Neuronal stem cell (in vitro differentiated cells): ENCODE data around the gene PLCB2.
A peak's percentile ranks its signal among the peaks of the same experiment; 100 is the strongest.

Source experiments
- DNase-seq: peaks from one replicate; pipeline ENCODE4 v3.0.0-alpha.2; 2013; ENCODE audit warnings: low spot score
- H2AFZ ChIP-seq: one replicate; pipeline ENCODE4 v1.6.1; 2013; ENCODE audit warnings: mild to moderate bottlenecking, low read length, inconsistent platforms
- H2AK5ac ChIP-seq: 2 replicates; pipeline ENCODE4 v1.6.1; 2013; ENCODE audit warnings: low read depth, mild to moderate bottlenecking, inconsistent platforms, low read length, moderate library complexity, mixed read lengths
- H2BK120ac ChIP-seq: 2 replicates; pipeline ENCODE4 v1.6.1; 2013; ENCODE audit warnings: low read depth, mild to moderate bottlenecking, inconsistent platforms, low read length, moderate library complexity, mixed read lengths
- H2BK12ac ChIP-seq: one replicate; pipeline ENCODE4 v1.6.1; 2013; ENCODE audit warnings: low read length, inconsistent platforms
- H2BK15ac ChIP-seq: 2 replicates; pipeline ENCODE4 v1.6.1; 2013; ENCODE audit warnings: mild to moderate bottlenecking, low read length, inconsistent platforms, mixed read lengths
- H2BK5ac ChIP-seq: one replicate; pipeline ENCODE4 v1.6.1; 2013; ENCODE audit warnings: inconsistent platforms, mild to moderate bottlenecking, low read length, moderate library complexity
- H3K14ac ChIP-seq: one replicate; pipeline ENCODE4 v1.6.1; 2013; ENCODE audit warnings: low read length, inconsistent platforms
- H3K18ac ChIP-seq: 2 replicates; pipeline ENCODE4 v1.6.1; 2013; ENCODE audit warnings: low read length, inconsistent platforms
- H3K23ac ChIP-seq: 2 replicates; pipeline ENCODE4 v1.6.1; 2013; ENCODE audit warnings: low read depth, mild to moderate bottlenecking, mixed read lengths, low read length, inconsistent platforms; ENCODE audit not compliant: poor library complexity
- H3K27ac ChIP-seq: replicated peaks from 3 replicates; pipeline ENCODE4 v1.5.1; 2013; ENCODE audit warnings: low read length, inconsistent platforms
- H3K27me3 ChIP-seq, 3 experiments: 2 replicates each; pipeline ENCODE4 v1.6.1; 2013; ENCODE audit warnings: low read length in 3 of 3, mild to moderate bottlenecking in 2 of 3, inconsistent platforms in 1 of 3, low read depth in 1 of 3, mixed read lengths in 1 of 3, moderate library complexity in 1 of 3; ENCODE audit not compliant: control insufficient read depth in 3 of 3, insufficient read depth in 3 of 3
- H3K36me3 ChIP-seq, 2 donors: replicated peaks in 1 of 2; 2 replicates each; pipeline ENCODE4 v1.6.1; 2013; ENCODE audit warnings: low read length in 2 of 2; ENCODE audit not compliant: control insufficient read depth in 2 of 2, insufficient read depth in 2 of 2
- H3K4ac ChIP-seq: 2 replicates; pipeline ENCODE4 v1.6.1; 2013; ENCODE audit warnings: inconsistent platforms, mild to moderate bottlenecking, low read length, moderate library complexity
- H3K4me1 ChIP-seq, 2 donors: 1 replicate in 1 of 2; 2 replicates in 1 of 2; pipeline ENCODE4 v1.6.1; 2013; ENCODE audit warnings: low read length in 2 of 2, low read depth in 1 of 2; ENCODE audit not compliant: control insufficient read depth in 2 of 2, insufficient read depth in 1 of 2
- H3K4me2 ChIP-seq: one replicate; pipeline ENCODE4 v1.6.1; 2013; ENCODE audit warnings: mild to moderate bottlenecking, low read length, inconsistent platforms; ENCODE audit not compliant: insufficient read depth, poor library complexity, severe bottlenecking
- H3K4me3 ChIP-seq, 2 donors: 2 replicates each; pipeline ENCODE4 v1.5.1; 2013; ENCODE audit warnings: low read length in 2 of 2, mild to moderate bottlenecking in 2 of 2, inconsistent platforms in 1 of 2, moderate library complexity in 1 of 2
- H3K79me1 ChIP-seq: one replicate; pipeline ENCODE4 v1.6.1; 2013; ENCODE audit warnings: low read depth, mild to moderate bottlenecking, inconsistent platforms, low read length, moderate library complexity
- H3K9ac ChIP-seq: one replicate; pipeline ENCODE4 v1.6.1; 2013; ENCODE audit warnings: mild to moderate bottlenecking, low read depth, low read length, inconsistent platforms; ENCODE audit not compliant: poor library complexity
- H3K9me3 ChIP-seq, 2 donors: replicated peaks in 1 of 2; 2 replicates each; pipeline versions ENCODE3 to v1.6.1; 2013; ENCODE audit warnings: low read length in 2 of 2, mild to moderate bottlenecking in 2 of 2, inconsistent platforms in 1 of 2, low read depth in 1 of 2, mixed read lengths in 1 of 2, moderate library complexity in 1 of 2; ENCODE audit not compliant: control insufficient read depth in 2 of 2, insufficient read depth in 1 of 2
- H4K8ac ChIP-seq: one replicate; pipeline ENCODE4 v1.6.1; 2013; ENCODE audit warnings: low read depth, mild to moderate bottlenecking, inconsistent platforms, low read length, moderate library complexity
- H4K91ac ChIP-seq: one replicate; pipeline ENCODE4 v1.6.1; 2013; ENCODE audit warnings: low read length, low read depth, mild to moderate bottlenecking, inconsistent platforms; ENCODE audit not compliant: poor library complexity
- WGBS, 2 donors: extraction: QIAGEN DNeasy Blood & Tissue Kit; methylation state at CpG; one replicate each; pipeline ENCODE4 v1.1.7; 2013; ENCODE audit warnings: missing lambda C conversion rate in 2 of 2, mixed read lengths in 1 of 2; ENCODE audit not compliant: insufficient read length in 2 of 2, insufficient replicate concordance in 1 of 2; ENCODE audit errors: extremely low coverage in 2 of 2; 5-methylcytosine and 5-hydroxymethylcytosine counted together

The PLCB2 gene

GRCh38 chr15:40354408-40355171, 46.9 kb upstream of the PLCB2 start:
- no peak overlapping the region for H2BK120ac ChIP-seq
- WGBS, 2 donors = no CpG with 5 or more reads among the region's 9 CpGs
- no peak for DNase-seq
- H2BK5ac ChIP-seq = no peak overlapping the region
- no peak overlapping the region for H4K8ac ChIP-seq
- H3K23ac ChIP-seq = no peak overlapping the region
- H3K9ac ChIP-seq = no peak overlapping the region
- no peak overlapping the region for H3K4me3 ChIP-seq
- H3K14ac ChIP-seq = no peak overlapping the region
- H3K4me2 ChIP-seq = no peak overlapping the region
- no peak overlapping the region for H3K18ac ChIP-seq
- no peaks in the 10 kb centered on the region for H3K79me1 ChIP-seq
- H3K27me3 ChIP-seq = peaks cover 0 to 75% (median 14%) of the 10 kb centered on the region in 3 experiments
- no peak overlapping the region for H3K27ac ChIP-seq
- no peak overlapping the region for H2AFZ ChIP-seq
- H3K4ac ChIP-seq = no peak overlapping the region
- no peaks in the 10 kb centered on the region for H3K9me3 ChIP-seq
- H4K91ac ChIP-seq = no peak overlapping the region
- H3K36me3 ChIP-seq = no peaks in the 10 kb centered on the region
- peaks cover 13 to 15% of the 10 kb centered on the region in 2 donors for H3K4me1 ChIP-seq
- no peak overlapping the region for H2BK15ac ChIP-seq
- no peak overlapping the region for H2BK12ac ChIP-seq
- no peak overlapping the region for H2AK5ac ChIP-seq

GRCh38 chr15:40353697-40354096, 46.0 kb upstream of the PLCB2 start:
- no peak overlapping the region for H3K4me3 ChIP-seq
- H3K9me3 ChIP-seq = no peaks in the 10 kb centered on the region
- peaks cover 0 to 75% (median 5%) of the 10 kb centered on the region in 3 experiments for H3K27me3 ChIP-seq
- no peak overlapping the region for H3K4me2 ChIP-seq
- H3K36me3 ChIP-seq = no peaks in the 10 kb centered on the region
- peak overlapping the region; percentile 33 for H3K18ac ChIP-seq
- peak overlapping the region; percentile 20 for H2BK15ac ChIP-seq
- peaks cover 11 to 12% of the 10 kb centered on the region in 2 donors for H3K4me1 ChIP-seq
- DNase-seq = no peak
- no peaks in the 10 kb centered on the region for H3K79me1 ChIP-seq
- peak overlapping the region; percentile 46 for H3K23ac ChIP-seq
- no peak overlapping the region for H2BK120ac ChIP-seq
- H3K4ac ChIP-seq = no peak overlapping the region
- peak overlapping the region; percentile 25 for H2AK5ac ChIP-seq
- H3K27ac ChIP-seq = no peak overlapping the region
- no peak overlapping the region for H4K91ac ChIP-seq
- H4K8ac ChIP-seq = no peak overlapping the region
- H3K9ac ChIP-seq = no peak overlapping the region
- WGBS, 2 donors = no CpG with 5 or more reads among the region's 5 CpGs
- no peak overlapping the region for H2BK5ac ChIP-seq
- H3K14ac ChIP-seq = no peak overlapping the region
- H2BK12ac ChIP-seq = peak overlapping the region; percentile 65
- H2AFZ ChIP-seq = no peak overlapping the region

GRCh38 chr15:40352281-40352901, 44.7 kb upstream of the PLCB2 start:
- Histone ChIP-seq H2BK12ac (no peak overlapping the region), H3K23ac (no peak overlapping the region), H3K9ac (no peak overlapping the region), H4K8ac (no peak overlapping the region), H3K27me3 (peaks cover 0 to 83% (median 3%) of the 10 kb centered on the region in 3 experiments), H2AK5ac (no peak overlapping the region), H3K4me1 (peaks cover 3 to 7% of the 10 kb centered on the region in 2 donors), H2BK120ac (no peak overlapping the region), H3K9me3 (no peaks in the 10 kb centered on the region), H3K18ac (no peak overlapping the region), H3K27ac (no peak overlapping the region), H3K4me3 (no peak overlapping the region), H3K14ac (no peak overlapping the region), H3K36me3 (no peaks in the 10 kb centered on the region), H3K4me2 (no peak overlapping the region), H3K79me1 (no peaks in the 10 kb centered on the region), H2AFZ (no peak overlapping the region), H4K91ac (no peak overlapping the region), H2BK5ac (no peak overlapping the region), H3K4ac (no peak overlapping the region), H2BK15ac (no peak overlapping the region)
- DNase-seq = no peak
- WGBS, 2 donors = no CpG with 5 or more reads among the region's 7 CpGs

- Histone ChIP-seq H3K14ac (no peak overlapping the region), H4K8ac (no peak overlapping the region), H2BK15ac (no peak overlapping the region), H3K36me3 (no peaks in the 10 kb centered on the region), H3K9me3 (no peaks in the 10 kb centered on the region), H2BK12ac (no peak overlapping the region), H3K4ac (no peak overlapping the region), H3K27me3 (peaks cover 0 to 76% (median 0%) of the 10 kb centered on the region in 3 experiments), H2AK5ac (no peak overlapping the region), H3K4me3 (no peak overlapping the region), H2BK5ac (no peak overlapping the region), H3K27ac (no peak overlapping the region), H3K79me1 (no peaks in the 10 kb centered on the region), H3K4me2 (no peak overlapping the region), H2AFZ (no peak overlapping the region), H3K9ac (no peak overlapping the region), H2BK120ac (no peak overlapping the region), H3K4me1 (peaks cover 0 to 4% of the 10 kb centered on the region in 2 donors), H3K23ac (no peak overlapping the region), H3K18ac (peak overlapping the region; percentile 30), H4K91ac (no peak overlapping the region)
- no peak for DNase-seq
- WGBS, 2 donors = no CpG with 5 or more reads among the region's 5 CpGs
These were observed 41.4 kb upstream of the PLCB2 start for GRCh38 chr15:40349163-40349562.
